GM21529 (cell line): Measurements from ENCODE around the gene TMTC2.

Experiments used
- ATAC-seq: cut with Tn5 transposase; IDR thresholded peaks from one replicate; pipeline ENCODE4 v1.9.1; 2021; ENCODE audit not compliant: unreplicated experiment

The TMTC2 gene

DNA sequence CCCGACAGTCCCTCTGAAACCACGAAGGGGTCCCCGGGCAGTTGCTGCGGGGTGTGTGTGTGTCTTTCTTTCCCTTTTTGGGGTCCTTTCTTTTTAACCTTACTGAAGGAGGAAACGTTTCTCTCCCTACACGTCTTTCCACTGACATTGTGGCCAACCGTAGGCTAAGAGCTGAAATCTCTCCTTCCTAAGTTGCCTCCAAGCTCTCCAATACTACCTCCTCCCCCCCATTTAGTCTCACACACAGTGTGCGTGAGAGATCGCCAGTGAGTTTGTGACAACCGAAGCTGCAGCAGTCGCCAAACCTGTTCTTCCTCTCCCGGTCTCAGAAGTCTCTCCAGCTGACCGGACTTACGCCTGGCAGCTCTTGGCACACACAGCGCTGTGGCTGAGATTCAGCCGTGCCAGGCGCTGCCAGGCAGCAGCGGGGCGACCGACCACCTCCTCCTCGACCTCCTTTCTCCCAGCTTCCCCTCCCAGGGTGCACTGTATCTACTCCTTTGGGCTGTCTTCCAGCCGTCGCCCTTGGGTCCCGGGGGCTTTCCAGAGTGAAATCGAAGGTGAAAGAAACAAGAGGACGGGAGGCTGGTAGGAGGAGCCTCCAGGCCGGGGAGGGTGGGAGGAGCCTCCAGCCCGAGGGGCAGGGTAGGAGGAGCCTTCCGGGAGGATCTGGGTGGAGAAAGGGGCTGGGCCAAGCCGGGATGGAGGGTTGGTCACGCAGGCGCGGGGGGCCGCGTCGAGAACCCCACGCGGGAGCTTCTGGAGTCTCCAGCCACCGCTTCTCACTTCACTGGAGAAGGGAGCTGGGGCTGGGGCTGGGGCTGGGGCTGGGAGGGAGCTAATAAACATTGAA, at the start of gene TMTC2:
Gene TMTC2 (plus strand): TSS at position 739 of the 853 bp plus-strand sequence.
- peak; percentile 85 for ATAC-seq

DNA sequence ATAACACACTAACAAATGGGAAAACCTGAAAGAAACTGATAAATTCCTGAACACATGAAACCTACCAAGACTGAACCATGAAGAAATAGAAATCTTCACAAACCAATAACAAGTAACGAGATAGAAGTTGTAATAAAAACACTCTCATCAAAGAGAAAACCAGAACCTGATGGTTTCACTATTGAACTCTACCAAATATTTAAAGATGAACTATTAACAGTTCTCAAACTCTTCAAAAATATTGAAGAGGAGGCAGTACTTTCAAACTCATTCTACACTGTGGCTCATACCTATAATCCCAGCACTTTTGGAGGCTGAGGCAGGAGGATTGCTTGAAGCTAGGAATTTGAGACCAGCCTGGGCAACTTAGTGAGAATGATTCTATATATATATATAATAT, 48.4 kb upstream of the TMTC2 start:
- ATAC-seq: no peak

DNA sequence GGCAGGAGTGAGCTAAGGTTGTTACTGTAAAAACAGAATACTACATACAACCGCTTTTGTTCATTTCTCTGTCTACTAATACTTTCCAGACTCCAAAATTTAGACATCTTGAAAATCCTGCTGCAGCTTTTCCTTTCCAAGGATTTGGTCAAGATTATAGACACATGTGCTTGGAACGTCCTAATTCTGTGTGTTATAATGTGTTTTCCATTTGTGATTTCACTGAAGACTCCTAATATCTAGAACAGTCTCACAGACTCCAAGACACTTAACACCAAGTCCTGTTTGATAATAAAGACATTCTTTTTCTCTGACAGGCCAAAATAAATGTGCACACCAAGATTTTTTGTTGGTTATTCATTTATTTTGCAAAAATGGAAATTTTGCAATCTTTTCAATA, 41.8 kb upstream of the TMTC2 start:
- ATAC-seq: no peak

DNA sequence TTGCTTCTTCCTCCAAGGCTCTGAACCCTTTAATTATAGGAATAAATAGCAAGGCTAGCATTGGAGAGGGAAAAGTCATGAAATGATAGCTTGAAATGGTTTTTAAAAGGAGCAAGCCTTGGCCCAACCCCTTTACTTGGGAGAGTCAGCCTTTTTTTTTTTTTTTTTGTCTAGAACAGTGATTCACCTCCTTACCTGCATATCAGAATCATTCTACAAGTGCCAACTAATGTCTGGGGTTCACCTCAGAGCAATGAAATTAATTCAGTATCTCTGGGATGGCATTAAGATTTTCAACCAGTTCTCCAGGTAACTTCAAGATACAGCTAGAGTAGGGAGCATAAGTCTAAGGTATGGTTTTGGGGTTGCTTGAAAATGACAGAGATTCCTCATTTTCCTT, 41.3 kb upstream of the TMTC2 start:
- no peak for ATAC-seq

DNA sequence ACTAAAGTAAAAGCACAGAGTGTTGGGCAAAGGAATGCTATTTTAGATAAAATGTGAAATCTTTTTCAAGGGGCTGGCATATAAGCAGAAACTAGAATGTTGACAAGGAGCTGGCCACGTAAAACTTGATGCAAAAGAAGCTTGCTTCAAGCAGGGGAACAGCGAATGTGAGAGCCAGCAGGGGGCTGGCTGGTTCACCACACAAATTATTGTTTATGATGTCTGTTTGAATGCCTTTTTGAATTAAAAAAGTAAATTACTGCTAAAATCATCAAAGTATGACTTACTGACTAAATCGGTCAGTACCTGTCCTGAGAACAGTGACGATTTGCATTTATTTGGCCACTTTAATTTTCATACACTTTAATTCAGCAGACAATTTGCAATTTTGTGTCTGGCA, 38.9 kb upstream of the TMTC2 start:
- no peak for ATAC-seq

DNA sequence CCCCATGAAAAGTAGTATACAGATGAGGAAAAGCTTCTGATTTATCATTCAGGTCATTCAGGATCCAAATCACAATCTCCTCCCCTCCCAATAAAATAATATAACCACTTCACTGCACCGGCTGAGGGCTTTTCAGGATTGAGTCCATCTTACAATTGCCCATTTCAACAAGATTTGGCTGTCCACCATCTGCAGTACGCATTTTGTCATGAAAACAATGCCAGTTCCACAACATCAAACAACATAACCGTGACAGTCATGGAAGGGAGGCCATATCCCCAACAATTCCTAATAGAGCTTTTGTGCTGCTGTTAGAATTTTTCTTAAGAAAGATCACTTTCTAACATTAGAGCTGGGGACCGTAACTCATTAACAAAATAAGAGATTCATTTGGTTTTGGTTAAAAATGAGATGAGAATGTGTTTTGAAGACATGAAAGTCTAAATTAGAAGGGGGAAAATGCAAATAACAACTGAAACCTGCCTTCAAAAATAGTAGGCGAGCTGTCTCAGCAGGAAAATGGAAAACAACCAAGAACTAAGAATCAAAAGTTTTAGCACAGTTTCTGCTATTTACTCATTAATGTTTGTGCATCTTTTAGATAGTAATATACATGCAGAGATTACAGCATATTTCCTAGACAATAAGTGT, 38.3 kb upstream of the TMTC2 start:
- ATAC-seq: peak; percentile 43

DNA sequence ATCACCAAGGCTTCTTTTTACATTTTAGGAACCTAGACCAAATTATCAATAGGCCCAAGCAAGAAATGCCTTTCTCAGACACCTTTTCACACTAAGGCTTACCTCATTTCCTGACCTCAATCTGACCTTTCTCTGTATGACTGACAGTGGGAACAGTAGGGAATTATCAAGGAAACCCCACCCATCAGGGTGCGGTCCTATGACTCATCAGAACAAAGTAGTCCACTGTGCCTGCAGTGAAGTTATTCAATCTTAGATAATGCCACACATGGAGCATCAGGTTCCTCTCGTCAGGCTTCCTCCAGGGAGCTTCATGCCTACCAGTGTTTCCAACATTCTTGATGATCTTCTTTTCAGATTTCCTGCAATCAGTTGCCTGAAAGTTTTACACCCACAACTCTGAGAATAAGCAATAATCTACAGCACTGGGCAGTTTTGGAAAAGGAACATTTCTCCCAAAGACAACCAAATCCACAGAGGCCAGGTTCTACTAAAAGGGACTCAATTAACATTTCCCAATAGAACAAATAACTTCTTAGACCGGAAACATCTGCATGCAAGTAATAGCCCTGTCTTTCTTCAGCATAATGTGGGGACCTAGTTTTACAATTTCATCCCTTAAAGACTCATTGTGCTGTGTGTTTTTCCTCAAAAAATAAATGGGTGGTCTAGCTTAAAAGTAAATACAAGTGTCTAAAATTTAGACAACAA, 35.9 kb upstream of the TMTC2 start:
- peak; percentile 88 for ATAC-seq

DNA sequence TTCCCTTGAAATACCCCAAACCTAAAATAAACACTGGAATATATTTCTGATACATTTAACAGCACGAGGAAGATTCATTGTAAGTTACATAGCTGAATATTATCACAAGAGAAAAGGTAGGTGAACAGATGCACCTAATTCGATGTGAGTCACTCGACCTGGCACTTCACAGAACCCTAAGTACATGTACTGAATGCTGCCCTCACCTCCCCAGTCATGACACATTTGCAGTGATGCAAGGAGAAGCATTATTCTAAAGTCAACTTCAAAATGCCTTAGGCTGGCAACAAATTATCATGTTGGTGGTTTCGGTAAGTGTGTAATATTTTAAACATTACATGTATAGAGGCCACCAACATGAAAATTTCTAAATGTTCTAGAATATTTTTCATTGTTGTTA, 35.2 kb upstream of the TMTC2 start:
- ATAC-seq: no peak

DNA sequence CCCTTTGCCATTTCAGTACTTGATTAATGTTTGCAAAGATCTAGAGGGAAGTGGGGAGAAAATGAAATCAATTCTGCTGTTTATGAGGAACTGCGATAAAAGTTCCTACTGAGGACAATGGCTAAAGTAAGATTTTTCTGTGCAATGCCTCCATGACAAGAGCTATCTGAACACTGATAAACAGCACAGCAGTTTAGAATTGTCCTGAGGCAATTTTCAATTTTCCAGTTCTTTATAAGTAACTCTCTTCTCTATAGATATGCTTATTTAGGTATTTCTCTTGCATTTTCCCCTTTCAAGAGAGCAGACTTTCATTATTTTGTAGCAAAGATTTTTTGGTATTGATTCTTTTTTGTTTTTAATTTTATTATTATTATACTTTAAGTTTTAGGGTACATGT, 34.6 kb upstream of the TMTC2 start:
- no peak for ATAC-seq

DNA sequence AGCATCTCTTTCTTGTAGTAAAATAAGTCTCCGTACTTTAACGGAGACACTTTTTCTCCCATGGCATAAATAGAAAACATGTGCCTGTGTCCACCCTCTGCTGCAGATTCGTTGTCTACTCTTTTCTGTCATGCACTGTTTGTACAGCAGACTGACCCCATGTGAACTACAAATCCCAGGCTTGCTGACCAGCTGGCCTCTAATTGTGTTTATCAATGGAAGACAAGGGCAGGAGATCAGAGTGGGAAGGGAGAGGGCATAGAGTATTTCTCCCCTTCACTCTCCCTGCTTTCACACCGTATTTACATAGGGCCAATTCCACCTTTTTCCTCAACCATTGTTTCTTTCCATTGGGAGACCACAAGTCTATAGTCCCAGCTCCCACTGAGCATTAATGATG, 31.0 kb upstream of the TMTC2 start:
- no peak for ATAC-seq

DNA sequence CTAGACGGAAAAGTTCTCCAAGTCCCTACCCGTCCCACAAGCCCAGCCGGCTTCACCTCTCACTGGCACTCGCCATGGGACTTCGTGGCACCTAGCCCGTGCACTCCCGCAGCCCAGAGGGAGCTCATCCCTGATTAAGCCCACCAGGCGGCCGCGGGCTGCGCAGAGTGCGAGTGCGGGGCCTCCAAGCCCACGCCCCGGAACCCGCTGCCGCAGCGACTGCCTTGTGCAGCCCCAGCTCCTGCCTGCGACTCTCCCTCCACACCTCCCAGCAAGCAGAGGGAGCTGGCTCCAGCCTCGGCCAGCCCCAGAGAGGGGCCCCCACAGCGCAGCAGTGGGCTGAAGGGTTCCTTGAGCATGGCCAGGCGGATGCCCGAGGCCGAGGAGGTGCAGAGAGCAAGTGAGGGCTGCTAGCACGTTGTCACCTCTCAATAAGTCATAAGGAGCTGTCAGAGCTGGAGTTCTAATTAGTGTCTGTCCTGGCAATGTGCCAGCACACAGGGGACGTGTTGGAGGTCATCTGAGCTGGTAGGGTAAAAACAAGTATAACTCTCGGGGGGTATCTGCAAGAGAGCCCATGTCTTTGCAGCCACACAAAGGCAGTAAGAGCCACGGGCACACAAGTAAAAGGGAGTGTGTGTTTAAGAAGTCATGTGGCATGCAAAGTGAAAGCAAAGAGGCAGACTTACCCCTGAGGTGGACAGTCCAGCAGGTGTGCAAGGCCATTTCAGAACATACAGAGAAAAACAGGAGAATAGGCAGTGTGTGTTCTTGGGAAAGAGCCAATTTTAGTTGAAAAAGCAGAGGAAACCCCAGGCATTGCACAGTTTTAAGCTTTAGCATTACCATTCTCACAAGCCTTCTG, 27.1 kb upstream of the TMTC2 start:
- no peak for ATAC-seq

DNA sequence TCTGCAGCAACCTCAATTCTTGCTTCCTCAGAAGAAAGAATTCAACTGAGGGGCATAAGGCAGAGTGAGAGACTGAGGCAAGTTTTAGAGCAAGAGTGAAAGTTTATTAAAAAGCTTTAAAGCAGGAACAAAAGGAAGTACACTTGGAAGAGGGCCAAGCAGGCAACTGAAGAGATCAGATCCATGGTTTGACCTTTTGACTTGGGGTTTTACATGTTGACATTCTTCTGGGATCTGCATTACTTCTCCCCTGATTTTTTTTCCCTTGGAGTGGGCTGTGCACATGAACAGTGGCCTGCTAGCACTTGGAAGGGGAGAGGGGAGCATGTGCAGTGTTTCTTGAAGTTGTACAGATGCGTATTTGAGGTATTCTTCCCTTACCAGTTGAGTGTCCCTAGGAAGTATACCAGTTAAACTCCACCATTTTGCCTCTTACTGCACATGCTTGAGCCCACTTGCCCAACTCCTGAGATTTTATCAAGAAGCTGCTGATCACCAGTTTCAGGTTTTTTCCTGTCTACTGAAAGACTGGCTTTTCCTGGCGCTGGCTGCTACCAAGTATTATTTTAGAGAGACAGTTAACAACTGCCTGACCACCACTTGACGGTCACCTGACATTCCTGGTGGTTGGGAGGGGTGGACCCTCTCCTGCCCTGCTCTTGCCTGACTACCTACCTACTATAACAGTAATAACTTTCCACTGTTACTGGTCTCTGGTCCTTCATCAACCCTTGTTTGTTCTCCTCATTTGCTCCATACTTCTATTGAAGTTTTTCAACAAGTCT, 26.0 kb upstream of the TMTC2 start:
- no peak for ATAC-seq

DNA sequence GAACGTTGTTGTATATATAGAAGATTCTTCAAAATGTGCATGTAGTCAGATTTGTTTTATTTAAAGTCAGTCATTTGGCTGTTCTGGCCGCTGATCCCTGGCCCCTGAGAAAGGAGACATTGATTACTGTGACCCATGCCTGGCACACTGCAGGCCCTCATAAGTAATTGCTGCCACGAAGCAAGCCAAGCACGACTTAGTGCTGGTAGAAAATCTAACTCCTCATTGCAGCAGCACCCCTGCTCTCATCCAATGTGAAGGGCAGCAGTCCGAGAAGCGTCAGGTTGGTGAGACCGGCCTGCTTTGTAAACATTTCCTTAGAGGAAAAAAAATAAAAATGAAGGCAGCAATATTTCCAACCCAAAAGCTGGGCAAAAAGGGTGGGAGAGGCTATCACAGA, 22.8 kb upstream of the TMTC2 start:
- ATAC-seq: no peak

DNA sequence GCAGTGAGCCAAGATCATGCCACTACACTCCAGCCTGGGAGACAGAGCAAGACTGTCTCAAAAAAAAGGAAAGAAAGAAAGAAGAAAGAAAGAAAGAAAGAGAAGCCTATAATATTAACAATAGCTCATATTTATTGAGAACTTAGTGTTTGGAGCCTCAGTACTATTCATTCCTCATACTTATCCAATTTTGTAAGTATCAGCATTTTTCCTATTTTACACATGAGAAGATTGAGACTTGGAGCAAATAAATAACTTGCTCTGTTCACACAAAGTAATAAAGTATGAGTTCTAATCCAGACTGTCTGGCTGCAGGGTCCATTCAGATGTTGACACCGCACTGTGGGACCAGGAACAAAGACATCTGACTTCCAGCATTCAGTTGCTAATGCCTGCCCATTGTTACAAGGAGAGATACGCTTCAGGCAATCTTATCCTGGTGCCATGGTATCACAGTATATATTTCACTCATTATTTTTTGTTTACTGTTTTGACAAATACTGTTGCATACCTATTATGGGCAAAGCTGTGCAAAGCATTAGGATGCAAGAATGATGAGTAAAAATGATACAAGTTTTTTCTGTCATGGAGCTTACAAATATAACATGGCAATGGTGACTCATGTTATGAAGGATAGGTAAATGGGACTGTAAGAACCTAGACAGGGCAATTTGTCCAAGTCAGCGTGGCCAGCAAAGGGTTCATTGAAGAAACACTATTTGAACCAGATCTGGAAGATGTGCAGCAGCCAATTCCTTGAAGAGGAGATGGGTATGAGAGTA, 21.4 kb upstream of the TMTC2 start:
- ATAC-seq: no peak

DNA sequence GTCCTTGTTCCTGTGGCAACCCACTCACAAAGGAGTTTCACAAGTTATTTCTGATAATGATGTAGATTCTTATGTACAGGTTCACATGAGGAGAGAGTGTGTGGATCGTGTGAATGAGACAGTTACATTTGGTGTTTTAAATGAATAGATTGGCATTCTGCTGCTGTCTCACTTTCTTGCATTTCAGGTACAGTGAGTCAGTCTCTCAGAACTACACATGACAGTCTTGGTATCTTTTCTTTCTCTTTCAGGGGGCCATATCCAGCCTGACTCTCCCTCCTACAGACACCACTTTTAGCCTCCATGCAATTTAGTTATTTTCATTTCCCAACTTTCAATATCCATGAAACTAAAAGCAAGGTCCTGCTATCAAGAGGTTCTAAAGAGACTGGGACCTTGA, 19.9 kb upstream of the TMTC2 start:
- no peak for ATAC-seq

DNA sequence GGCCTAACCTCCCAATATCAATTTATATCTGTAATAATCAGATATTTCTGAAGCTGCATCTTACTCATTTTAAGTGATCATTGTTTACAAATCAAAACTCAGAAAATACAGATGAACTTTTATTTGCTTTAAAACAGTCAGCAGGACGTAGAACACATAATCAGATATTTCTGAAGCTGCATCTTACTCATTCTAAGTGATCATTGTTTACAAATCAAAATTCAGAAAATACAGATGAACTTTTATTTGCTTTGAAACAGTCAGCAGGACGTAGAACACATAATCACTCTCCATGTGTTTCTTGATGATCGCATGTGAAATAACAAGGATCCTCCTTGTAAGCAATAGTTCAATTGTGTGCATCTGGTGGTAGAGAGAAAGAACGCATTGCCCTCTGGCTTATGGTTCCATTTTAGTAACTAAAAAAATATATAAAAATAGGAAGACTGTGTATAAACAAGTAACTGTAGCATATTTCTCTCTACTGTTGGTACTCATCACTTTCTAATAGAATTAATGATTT, 15.0 kb upstream of the TMTC2 start:
- ATAC-seq: no peak

DNA sequence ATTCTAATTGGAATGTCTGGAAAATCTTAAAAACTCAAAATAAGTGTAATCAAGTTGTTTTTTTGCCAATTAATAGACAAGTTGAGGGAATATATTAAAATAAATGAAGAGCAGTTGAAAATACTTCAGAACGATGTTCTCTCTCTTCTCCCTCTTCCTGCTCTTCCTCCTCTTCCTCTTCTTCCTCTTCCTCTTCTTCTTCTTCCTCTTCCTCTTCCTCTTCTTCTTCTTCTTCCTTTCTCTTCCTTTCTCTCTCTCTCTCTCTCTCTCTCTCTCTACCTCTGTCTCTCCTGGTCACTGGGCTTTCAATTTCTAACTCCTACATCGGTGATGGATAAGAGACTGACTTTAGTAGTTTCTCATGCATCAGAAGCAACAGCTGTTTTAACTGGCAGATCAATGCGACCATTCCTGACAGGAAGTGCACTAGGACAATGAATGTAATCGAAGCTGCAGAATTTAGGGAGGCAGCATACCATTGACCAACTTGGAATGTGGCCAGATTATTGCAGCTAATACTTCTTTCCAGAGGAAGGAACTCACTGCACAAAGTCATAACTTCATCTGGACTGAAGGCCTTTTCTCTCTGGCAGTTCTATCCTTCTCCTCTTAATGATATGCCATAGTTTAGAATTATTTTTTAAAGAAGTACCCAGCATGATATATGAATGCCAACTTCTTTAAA, 13.8 kb upstream of the TMTC2 start:
- no peak for ATAC-seq

DNA sequence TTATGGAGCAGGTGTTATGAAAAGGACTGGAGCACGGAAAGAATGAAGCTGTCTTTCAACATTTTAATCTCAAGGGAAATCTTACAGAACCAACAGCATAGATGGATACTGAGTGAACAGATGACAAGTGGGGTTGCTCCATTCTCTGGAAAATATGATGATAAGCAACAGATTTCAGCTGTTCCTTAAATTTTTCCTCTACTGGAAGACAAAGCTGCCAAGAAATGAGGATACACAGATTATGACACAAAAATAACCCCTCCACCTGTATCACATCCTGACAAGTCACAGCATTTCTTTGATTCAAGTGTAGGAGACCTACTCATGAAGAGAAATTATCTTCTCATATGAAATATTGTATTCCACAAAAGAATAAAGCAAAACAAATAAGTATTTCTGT, 13.0 kb upstream of the TMTC2 start:
- ATAC-seq: no peak

DNA sequence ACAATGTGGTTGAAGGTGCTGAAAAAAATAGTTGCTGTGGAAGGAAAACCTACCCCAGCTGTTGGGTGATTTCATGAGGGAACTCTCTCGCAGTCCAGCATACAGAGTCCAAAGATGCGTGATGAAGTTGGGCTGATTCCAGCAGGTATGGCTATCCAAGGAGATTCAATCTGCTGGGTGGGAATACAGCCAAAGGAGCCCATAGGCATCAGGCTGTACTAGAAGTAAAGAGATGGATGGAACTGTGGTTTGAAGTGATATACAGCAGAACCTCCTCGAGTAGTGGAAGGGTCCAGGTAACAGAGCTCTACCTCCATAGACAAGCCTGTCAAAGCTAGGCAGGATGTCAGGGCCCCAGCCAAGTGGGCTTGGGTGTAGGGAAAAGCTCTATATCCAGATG, 11.5 kb upstream of the TMTC2 start:
- ATAC-seq: no peak
